ENCODE data around the gene CNOT1.

Gene CNOT1

GRCh38 chr16:58495521-58496331 lies 133.9 kb downstream of the CNOT1 start:
- Histone ChIP-seq H4K20me1 (ENCODE audit: insufficient read depth, low read length, poor library complexity, severe bottlenecking) (no peaks in the 10 kb centered on the region), H3K4me3 (ENCODE audit: low read length, poor library complexity, severe bottlenecking) (no peak overlapping the region), H2AFZ (ENCODE audit: low read length) (no peak overlapping the region), H3K9me3 (ENCODE audit: insufficient read depth, low read depth, low read length) (no peaks in the 10 kb centered on the region), H3K4me2 (ENCODE audit: low read depth, low read length, poor library complexity, severe bottlenecking) (no peak overlapping the region), H3K79me2 (ENCODE audit: insufficient read depth, low read length) (no peaks in the 10 kb centered on the region), H3F3A (ENCODE audit: low read depth) (no peaks in the 10 kb centered on the region), H3K36me3 (ENCODE audit: insufficient read depth, low read length) (no peaks in the 10 kb centered on the region), H3K4me1 (ENCODE audit: insufficient read depth, low read length, poor library complexity, severe bottlenecking) (no peaks in the 10 kb centered on the region), H3K9me2 (replicated peaks; ENCODE audit: low read depth, low read length) (no peaks in the 10 kb centered on the region), H3K9ac (ENCODE audit: low read depth, low read length, poor library complexity, severe bottlenecking) (no peak overlapping the region), H3K27me3 (ENCODE audit: insufficient read depth, low read length, poor library complexity, severe bottlenecking) (no peaks in the 10 kb centered on the region)
- TF ChIP-seq CTCF (conservative IDR thresholded peaks at IDR 0.05; ENCODE audit: low read length) (no peak), EZH2phosphoT487 (IDR thresholded peaks at IDR 0.05; ENCODE audit: borderline replicate concordance) (no peak)

DNA sequence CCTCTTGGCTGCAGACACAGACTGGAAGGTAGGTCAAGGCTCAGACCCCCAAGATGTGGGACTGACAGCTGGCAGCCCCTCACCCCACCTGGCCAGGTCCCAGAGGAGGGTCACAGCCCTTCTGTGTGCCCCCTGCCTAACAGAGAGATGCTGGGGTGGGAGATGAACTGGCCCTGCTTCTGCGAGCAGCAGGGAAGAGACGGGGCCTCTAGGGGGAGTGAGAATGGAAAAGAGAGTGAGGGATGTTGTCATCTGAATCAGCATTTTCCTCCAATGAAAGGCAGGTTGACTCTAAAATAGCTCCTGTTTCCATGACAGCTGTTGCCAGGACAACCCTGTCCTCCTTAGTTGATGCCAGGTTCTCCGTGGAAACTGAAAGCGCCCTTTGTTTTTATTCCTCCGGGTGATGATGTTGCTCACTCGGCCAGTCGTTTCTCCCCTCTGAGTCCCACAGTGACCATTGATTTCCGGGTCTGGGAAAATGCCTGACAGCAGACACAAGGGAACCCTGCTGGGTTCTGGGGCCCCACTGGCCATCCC lies 134.6 kb downstream of the CNOT1 start:
- no peak overlapping the region for H3K9ac ChIP-seq (ENCODE audit: low read depth, low read length, poor library complexity, severe bottlenecking)
- no peaks in the 10 kb centered on the region for H3K79me2 ChIP-seq (ENCODE audit: insufficient read depth, low read length)
- no peak overlapping the region for H3K4me2 ChIP-seq (ENCODE audit: low read depth, low read length, poor library complexity, severe bottlenecking)
- H4K20me1 ChIP-seq (ENCODE audit: insufficient read depth, low read length, poor library complexity, severe bottlenecking), result no peaks in the 10 kb centered on the region
- H2AFZ ChIP-seq (ENCODE audit: low read length), result no peak overlapping the region
- no peaks in the 10 kb centered on the region for H3K36me3 ChIP-seq (ENCODE audit: insufficient read depth, low read length)
- no peaks in the 10 kb centered on the region for H3K9me2 ChIP-seq (replicated peaks; ENCODE audit: low read depth, low read length)
- H3K4me1 ChIP-seq (ENCODE audit: insufficient read depth, low read length, poor library complexity, severe bottlenecking), result no peaks in the 10 kb centered on the region
- H3K9me3 ChIP-seq (ENCODE audit: insufficient read depth, low read depth, low read length), result no peaks in the 10 kb centered on the region
- no peak overlapping the region for H3K4me3 ChIP-seq (ENCODE audit: low read length, poor library complexity, severe bottlenecking)
- H3K27me3 ChIP-seq (ENCODE audit: insufficient read depth, low read length, poor library complexity, severe bottlenecking), result no peaks in the 10 kb centered on the region
- H3F3A ChIP-seq (ENCODE audit: low read depth), result no peaks in the 10 kb centered on the region
- TF ChIP-seq CTCF (conservative IDR thresholded peaks at IDR 0.05; ENCODE audit: low read length) (peak; percentile 60), EZH2phosphoT487 (IDR thresholded peaks at IDR 0.05; ENCODE audit: borderline replicate concordance) (no peak)

DNA sequence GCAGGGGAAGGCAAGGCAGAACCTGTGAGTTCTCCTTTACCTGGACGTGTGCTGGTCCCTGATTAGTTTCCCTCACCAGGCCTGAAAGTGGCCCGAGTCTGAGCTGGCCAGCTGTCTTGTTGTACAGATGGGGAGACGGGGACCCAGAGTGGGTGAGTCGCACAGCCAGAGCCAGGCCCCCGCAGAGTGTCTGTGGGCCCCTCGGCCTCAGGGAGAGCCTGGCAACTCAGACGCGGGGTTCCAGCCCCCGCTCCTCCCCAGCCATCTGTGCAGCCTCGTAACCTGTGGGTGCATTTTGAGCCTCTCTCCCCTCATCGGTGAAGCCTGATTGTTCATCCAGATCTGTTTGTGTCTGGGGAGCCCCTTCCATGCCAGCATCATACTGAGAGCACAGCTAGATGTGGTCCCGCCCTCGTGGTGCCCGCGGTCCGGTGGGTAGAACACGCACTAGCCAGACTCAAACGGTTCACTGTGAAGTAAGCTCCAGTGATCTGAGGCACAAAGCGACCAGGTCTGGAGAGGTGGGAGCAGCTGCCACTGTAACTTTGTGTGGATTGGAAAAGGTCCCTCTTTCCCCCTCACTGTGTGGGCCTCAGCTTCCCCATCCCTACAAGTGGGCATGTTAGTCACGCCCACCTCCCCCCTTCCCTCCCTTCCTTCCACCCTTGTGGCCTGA lies 135.7 kb downstream of the CNOT1 start:
- Histone ChIP-seq H3K4me3 (ENCODE audit: low read length, poor library complexity, severe bottlenecking) (no peak overlapping the region), H3K9me2 (replicated peaks; ENCODE audit: low read depth, low read length) (no peaks in the 10 kb centered on the region), H3K79me2 (ENCODE audit: insufficient read depth, low read length) (no peaks in the 10 kb centered on the region), H3K4me2 (ENCODE audit: low read depth, low read length, poor library complexity, severe bottlenecking) (no peak overlapping the region), H3K27me3 (ENCODE audit: insufficient read depth, low read length, poor library complexity, severe bottlenecking) (no peaks in the 10 kb centered on the region), H3F3A (ENCODE audit: low read depth) (no peaks in the 10 kb centered on the region), H3K9ac (ENCODE audit: low read depth, low read length, poor library complexity, severe bottlenecking) (no peak overlapping the region), H2AFZ (ENCODE audit: low read length) (no peak overlapping the region), H3K36me3 (ENCODE audit: insufficient read depth, low read length) (no peaks in the 10 kb centered on the region), H4K20me1 (ENCODE audit: insufficient read depth, low read length, poor library complexity, severe bottlenecking) (no peaks in the 10 kb centered on the region), H3K9me3 (ENCODE audit: insufficient read depth, low read depth, low read length) (no peaks in the 10 kb centered on the region), H3K4me1 (ENCODE audit: insufficient read depth, low read length, poor library complexity, severe bottlenecking) (no peaks in the 10 kb centered on the region)
- no peak for TF ChIP-seq CTCF (conservative IDR thresholded peaks at IDR 0.05; ENCODE audit: low read length)
- TF ChIP-seq EZH2phosphoT487 (IDR thresholded peaks at IDR 0.05; ENCODE audit: borderline replicate concordance), result no peak

Data from Loucy (cell line).